ENCODE data around the gene CACNB2. TPM values are rescaled to one million over a fixed set of nuclear protein-coding genes. Genes with fewer than 3 reads are reported as not detected.

CACNB2 gene
- total RNA-seq, 1 experiment from 2014 or later: 0.07 TPM

DNA sequence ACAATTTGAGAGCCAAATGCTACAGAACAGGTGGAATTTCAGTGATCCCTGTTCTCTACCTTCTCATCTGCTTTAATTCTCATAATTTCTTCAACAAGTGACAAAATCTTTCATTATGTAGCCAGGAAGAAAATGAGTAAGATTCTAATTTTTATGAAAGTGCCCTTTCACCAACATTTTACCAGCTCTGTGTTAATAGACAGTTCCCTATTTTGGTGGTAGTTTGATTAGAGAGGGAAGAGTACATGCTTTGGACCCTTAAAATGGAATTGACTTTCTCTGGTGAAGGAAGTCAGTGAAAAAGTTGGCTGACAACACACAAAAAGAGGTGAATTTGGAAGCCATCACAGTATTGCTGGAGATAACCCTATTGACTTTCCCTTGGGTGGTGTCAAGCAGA, 61.7 kb downstream of the CACNB2 start:
- BruUV-seq (replicated peaks): no TSS peak
- H4K20me1 ChIP-seq (ENCODE audit: low read length): no peaks in the 10 kb centered on the region
- TF ChIP-seq, protein P1, sequence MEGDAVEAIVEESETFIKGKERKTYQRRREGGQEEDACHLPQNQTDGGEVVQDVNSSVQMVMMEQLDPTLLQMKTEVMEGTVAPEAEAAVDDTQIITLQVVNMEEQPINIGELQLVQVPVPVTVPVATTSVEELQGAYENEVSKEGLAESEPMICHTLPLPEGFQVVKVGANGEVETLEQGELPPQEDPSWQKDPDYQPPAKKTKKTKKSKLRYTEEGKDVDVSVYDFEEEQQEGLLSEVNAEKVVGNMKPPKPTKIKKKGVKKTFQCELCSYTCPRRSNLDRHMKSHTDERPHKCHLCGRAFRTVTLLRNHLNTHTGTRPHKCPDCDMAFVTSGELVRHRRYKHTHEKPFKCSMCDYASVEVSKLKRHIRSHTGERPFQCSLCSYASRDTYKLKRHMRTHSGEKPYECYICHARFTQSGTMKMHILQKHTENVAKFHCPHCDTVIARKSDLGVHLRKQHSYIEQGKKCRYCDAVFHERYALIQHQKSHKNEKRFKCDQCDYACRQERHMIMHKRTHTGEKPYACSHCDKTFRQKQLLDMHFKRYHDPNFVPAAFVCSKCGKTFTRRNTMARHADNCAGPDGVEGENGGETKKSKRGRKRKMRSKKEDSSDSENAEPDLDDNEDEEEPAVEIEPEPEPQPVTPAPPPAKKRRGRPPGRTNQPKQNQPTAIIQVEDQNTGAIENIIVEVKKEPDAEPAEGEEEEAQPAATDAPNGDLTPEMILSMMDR (conservative IDR thresholded peaks at IDR 0.05; ENCODE audit: low read depth, low read length): no peak
- no peak for TF ChIP-seq EZH2 (IDR thresholded peaks at IDR 0.05; ENCODE audit: low read length, unreplicated experiment)
- TF ChIP-seq EZH2phosphoT487 (IDR thresholded peaks at IDR 0.05; ENCODE audit: borderline replicate concordance, low read length): no peak
- no peaks in the 10 kb centered on the region for H3K79me2 ChIP-seq (ENCODE audit: low read length)
- ChIA-PET CTCF (no interaction called here), POLR2A (ENCODE audit: unreplicated experiment) (no interaction called here)
- H3F3A ChIP-seq (ENCODE audit: low read length, unreplicated experiment): no peaks in the 10 kb centered on the region
- H3K9me3 ChIP-seq (ENCODE audit: low read length): no peaks in the 10 kb centered on the region
- H3K9me2 ChIP-seq (replicated peaks; ENCODE audit: low read length): no peaks in the 10 kb centered on the region
- H3K27me3 ChIP-seq (ENCODE audit: low read length): no peaks in the 10 kb centered on the region
- intact Hi-C loops (cut with micrococcal nuclease): no loop called here
- H3K9ac ChIP-seq (ENCODE audit: low read length): no peak overlapping the region
- DNase-seq: no peak
- H3K36me3 ChIP-seq (ENCODE audit: low read depth, low read length): no peaks in the 10 kb centered on the region
- H3K4me1 ChIP-seq (ENCODE audit: insufficient read depth, low read length): no peaks in the 10 kb centered on the region
- H3K4me2 ChIP-seq (ENCODE audit: low read length): no peak overlapping the region
- H2AFZ ChIP-seq (ENCODE audit: low read length): no peak overlapping the region
- ATAC-seq: no peak
- no peak overlapping the region for H3K27ac ChIP-seq (ENCODE audit: low read length)
- H3K4me3 ChIP-seq (ENCODE audit: low read length): no peak overlapping the region

DNA sequence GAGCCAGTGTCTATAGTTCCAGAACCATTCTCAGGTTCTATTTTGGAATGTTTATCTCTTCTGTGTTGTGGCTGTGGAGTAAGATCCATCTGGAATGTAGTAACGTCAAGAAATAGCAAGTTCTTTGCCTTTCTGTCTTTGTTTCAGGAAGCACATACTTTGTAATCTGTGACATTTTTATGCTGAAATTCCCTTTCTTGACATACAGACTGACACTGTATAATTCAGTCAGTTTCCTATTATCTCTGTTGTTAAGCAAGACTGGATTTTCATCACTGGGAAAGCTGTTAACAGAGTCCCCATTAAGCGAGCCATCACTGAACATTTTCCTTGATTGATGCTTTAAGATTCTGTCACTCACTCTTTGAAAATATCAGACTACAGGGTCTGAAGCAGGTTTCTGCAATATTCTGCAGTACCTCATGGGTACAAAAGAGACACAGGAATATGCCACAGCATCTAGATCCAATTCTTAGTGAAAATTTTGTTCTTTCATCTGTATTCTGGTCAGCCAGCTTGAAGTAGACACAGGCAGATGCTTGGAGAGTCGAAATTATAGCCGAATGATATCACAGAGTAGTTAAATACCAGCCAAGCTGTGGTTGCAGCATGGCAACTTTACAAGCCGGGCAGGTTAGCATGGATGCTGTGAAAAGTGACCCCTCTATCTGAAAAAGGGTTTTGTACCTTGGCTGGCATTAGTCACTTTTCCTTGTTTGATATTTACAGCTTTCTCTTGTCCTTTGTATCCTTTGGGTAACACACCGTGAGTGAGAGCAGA, 62.6 kb downstream of the CACNB2 start:
- Histone ChIP-seq H3K27me3 (ENCODE audit: low read length) (no peaks in the 10 kb centered on the region), H3K27ac (ENCODE audit: low read length) (no peak overlapping the region), H3K4me1 (ENCODE audit: insufficient read depth, low read length) (no peaks in the 10 kb centered on the region), H3K9me2 (replicated peaks; ENCODE audit: low read length) (no peaks in the 10 kb centered on the region), H4K20me1 (ENCODE audit: low read length) (no peaks in the 10 kb centered on the region), H3K9ac (ENCODE audit: low read length) (no peak overlapping the region), H3K79me2 (ENCODE audit: low read length) (no peaks in the 10 kb centered on the region), H2AFZ (ENCODE audit: low read length) (no peak overlapping the region), H3K9me3 (ENCODE audit: low read length) (no peaks in the 10 kb centered on the region), H3K36me3 (ENCODE audit: low read depth, low read length) (no peaks in the 10 kb centered on the region), H3K4me3 (ENCODE audit: low read length) (no peak overlapping the region), H3K4me2 (ENCODE audit: low read length) (no peak overlapping the region), H3F3A (ENCODE audit: low read length, unreplicated experiment) (no peaks in the 10 kb centered on the region)
- BruUV-seq (replicated peaks): no TSS peak
- POLR2A ChIA-PET (ENCODE audit: unreplicated experiment): no interaction called here
- TF ChIP-seq EZH2 (IDR thresholded peaks at IDR 0.05; ENCODE audit: low read length, unreplicated experiment) (no peak), EZH2phosphoT487 (IDR thresholded peaks at IDR 0.05; ENCODE audit: borderline replicate concordance, low read length) (no peak)
- TF ChIP-seq, protein P1 (conservative IDR thresholded peaks at IDR 0.05; ENCODE audit: low read depth, low read length): no peak
- CTCF ChIA-PET: no interaction called here
- intact Hi-C loops (cut with micrococcal nuclease): no loop called here
- ATAC-seq (no peak), DNase-seq (no peak)

DNA sequence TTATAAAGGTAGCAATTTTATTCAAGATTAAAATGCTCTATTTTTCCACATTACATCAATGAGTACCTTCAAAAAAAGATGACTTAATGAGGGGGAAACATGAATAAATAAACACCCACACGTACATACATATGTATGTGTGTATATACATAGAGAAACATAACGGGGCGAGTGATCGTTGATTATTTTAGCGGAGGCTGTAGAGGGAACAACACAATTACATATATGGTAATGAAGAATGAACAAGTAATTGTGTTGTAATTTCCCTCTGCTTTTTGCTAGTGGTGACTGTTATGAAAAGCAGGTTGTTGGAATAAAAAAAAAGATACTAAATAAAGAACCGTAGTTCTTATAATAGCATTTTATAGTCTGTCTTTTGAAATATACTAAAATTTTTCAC, 63.2 kb downstream of the CACNB2 start:
- ATAC-seq: no peak
- H3K27me3 ChIP-seq (ENCODE audit: low read length): no peaks in the 10 kb centered on the region
- no TSS peak for BruUV-seq (replicated peaks)
- H3K4me3 ChIP-seq (ENCODE audit: low read length): no peak overlapping the region
- no peak overlapping the region for H3K27ac ChIP-seq (ENCODE audit: low read length)
- ChIA-PET CTCF (no interaction called here), POLR2A (ENCODE audit: unreplicated experiment) (no interaction called here)
- no peaks in the 10 kb centered on the region for H3K9me2 ChIP-seq (replicated peaks; ENCODE audit: low read length)
- H3K4me1 ChIP-seq (ENCODE audit: insufficient read depth, low read length): no peaks in the 10 kb centered on the region
- no peak overlapping the region for H2AFZ ChIP-seq (ENCODE audit: low read length)
- no peaks in the 10 kb centered on the region for H3K36me3 ChIP-seq (ENCODE audit: low read depth, low read length)
- no peaks in the 10 kb centered on the region for H3F3A ChIP-seq (ENCODE audit: low read length, unreplicated experiment)
- no peaks in the 10 kb centered on the region for H3K9me3 ChIP-seq (ENCODE audit: low read length)
- intact Hi-C loops (cut with micrococcal nuclease): no loop called here
- DNase-seq: no peak
- TF ChIP-seq, protein P1 (conservative IDR thresholded peaks at IDR 0.05; ENCODE audit: low read depth, low read length): no peak
- TF ChIP-seq EZH2 (IDR thresholded peaks at IDR 0.05; ENCODE audit: low read length, unreplicated experiment) (no peak), EZH2phosphoT487 (IDR thresholded peaks at IDR 0.05; ENCODE audit: borderline replicate concordance, low read length) (no peak)
- no peak overlapping the region for H3K9ac ChIP-seq (ENCODE audit: low read length)
- H3K79me2 ChIP-seq (ENCODE audit: low read length): no peaks in the 10 kb centered on the region
- no peaks in the 10 kb centered on the region for H4K20me1 ChIP-seq (ENCODE audit: low read length)
- no peak overlapping the region for H3K4me2 ChIP-seq (ENCODE audit: low read length)
